ENCODE results near the gene CCL27.

- no peak for TF ChIP-seq CTCF (IDR thresholded peaks at IDR 0.05)
- no peak for TF ChIP-seq POLR2AphosphoS5 (IDR thresholded peaks at IDR 0.05)
- TF ChIP-seq EP300 (IDR thresholded peaks at IDR 0.05), result no peak
These were observed 8.8 kb upstream of the CCL27 start for GRCh38 chr9:34671307-34671706.

All from upper lobe of left lung (tissue), 4 donors.